K562 (cell line): ENCODE results near the gene PPP1R14D. TPM values are rescaled to one million over a fixed set of nuclear protein-coding genes. Genes with fewer than 3 reads are reported as not detected.

ENCODE experiments used
- BRCA1 ChIP-seq, 2 experiments: fragments of 450-650 bp in 1 of 2; sonication (generic) in 1 of 2; formaldehyde crosslinking in 1 of 2; IDR thresholded peaks; 2 replicates each; pipeline versions ENCODE4 v1.5.0 to v1.6.1; 2017 to 2020; ENCODE audit warnings: mild to moderate bottlenecking in 1 of 2, missing genetic modification reagents in 1 of 2
- MAFG ChIP-seq: fragments of 450-650 bp; conservative IDR thresholded peaks from 2 replicates; pipeline ENCODE4 v1.6.1; 2016; ENCODE audit warnings: missing genetic modification characterization, missing compliant biosample characterization
- PCBP2 ChIP-seq: fragments of 200-400 bp; formaldehyde crosslinking; IDR thresholded peaks from 2 replicates; pipeline ENCODE4 v1.6.1; 2018; ENCODE audit warnings: low read length, low read depth, mild to moderate bottlenecking, moderate library complexity; ENCODE audit not compliant: poor library complexity, severe bottlenecking
- POU5F1 ChIP-seq: fragments of 150-350 bp; IDR thresholded peaks from 2 replicates; pipeline ENCODE4 v1.6.1; 2014; ENCODE audit warnings: borderline replicate concordance, low read length, low read depth, mild to moderate bottlenecking; ENCODE audit not compliant: partially characterized antibody
- TFAM ChIP-seq: fragments of 250-450 bp; sonication (Bioruptor Pico); conservative IDR thresholded peaks from 2 replicates; pipeline ENCODE4 v1.5.0; 2021; ENCODE audit warnings: mild to moderate bottlenecking, moderate library complexity
- YY1 ChIP-seq, 3 experiments: IDR thresholded peaks; 2 replicates each; pipeline ENCODE4 v1.6.1; 2011; ENCODE audit warnings: low read length in 2 of 3, mild to moderate bottlenecking in 2 of 3, moderate library complexity in 2 of 3, borderline replicate concordance in 1 of 3, control low read depth in 1 of 3, low read depth in 1 of 3; ENCODE audit not compliant: insufficient read depth in 3 of 3, insufficient replicate concordance in 2 of 3, control insufficient read depth in 1 of 3, insufficient read length in 1 of 3; ENCODE audit errors: extremely low read depth in 1 of 3
- ZNF766 ChIP-seq: fragments of 200-800 bp; sonication (Bioruptor generic); conservative IDR thresholded peaks from 2 replicates; pipeline ENCODE4 v1.6.1; 2016; ENCODE audit warnings: missing genetic modification characterization, missing compliant biosample characterization
- polyA plus RNA-seq, 8 experiments: library from polyadenylated mRNA; depleted of rRNA in 4 of 8; stranded (reverse) in 5 of 8; unstranded in 3 of 8; fragments of >200 nt; fragmentation: Nextera tagmentation in 2 of 8; fragmentation: Illumina TruSeq in 1 of 8; extraction: Ambion mirVana in 2 of 8; extraction: Trizol in 1 of 8; gene quantifications; 2 replicates each; pipeline versions ENCODE4 v1.2.1 to v1.2.3, GENCODE V29; 2011 to 2014; ENCODE audit warnings: inconsistent platforms in 1 of 8, missing spikeins in 1 of 8
- total RNA-seq, 7 experiments: library from RNA; depleted of rRNA in 6 of 7; stranded (reverse); fragments of >200 nt in 6 of 7; fragmentation: Illumina TruSeq in 2 of 7; extraction: Trizol in 2 of 7; gene quantifications; 2 replicates each; pipeline versions ENCODE4 v1.2.1 to v1.2.3, GENCODE V29; 2011 to 2021; ENCODE audit warnings: low replicate concordance in 1 of 7
- TF ChIP-seq, protein P1 (sequence below): sonication (generic); formaldehyde crosslinking; IDR thresholded peaks from 2 replicates; pipeline ENCODE4 v1.9.0; 2022; ENCODE audit warnings: mild to moderate bottlenecking, missing genetic modification reagents
- TF ChIP-seq, protein P2 (sequence below): fragments of 200-800 bp; sonication (Bioruptor generic); IDR thresholded peaks from 2 replicates; pipeline ENCODE4 v1.6.1; 2016; ENCODE audit warnings: missing genetic modification characterization, missing compliant biosample characterization
- TF ChIP-seq, protein P3 (sequence below), 2 experiments: fragments of 450-650 bp; formaldehyde crosslinking in 1 of 2; IDR thresholded peaks; 2 replicates each; pipeline versions ENCODE4 v1.4.0 to v1.6.1; 2014 to 2020; ENCODE audit warnings: mild to moderate bottlenecking in 2 of 2, borderline replicate concordance in 1 of 2, low read depth in 1 of 2

The PPP1R14D gene
- total and polyA plus RNA-seq, 9 of the 15 experiments (the other 6 are each of a cell fraction or from before 2014, with no cell fraction given) = 0.11 to 0.18 TPM; not detected in 7

DNA sequence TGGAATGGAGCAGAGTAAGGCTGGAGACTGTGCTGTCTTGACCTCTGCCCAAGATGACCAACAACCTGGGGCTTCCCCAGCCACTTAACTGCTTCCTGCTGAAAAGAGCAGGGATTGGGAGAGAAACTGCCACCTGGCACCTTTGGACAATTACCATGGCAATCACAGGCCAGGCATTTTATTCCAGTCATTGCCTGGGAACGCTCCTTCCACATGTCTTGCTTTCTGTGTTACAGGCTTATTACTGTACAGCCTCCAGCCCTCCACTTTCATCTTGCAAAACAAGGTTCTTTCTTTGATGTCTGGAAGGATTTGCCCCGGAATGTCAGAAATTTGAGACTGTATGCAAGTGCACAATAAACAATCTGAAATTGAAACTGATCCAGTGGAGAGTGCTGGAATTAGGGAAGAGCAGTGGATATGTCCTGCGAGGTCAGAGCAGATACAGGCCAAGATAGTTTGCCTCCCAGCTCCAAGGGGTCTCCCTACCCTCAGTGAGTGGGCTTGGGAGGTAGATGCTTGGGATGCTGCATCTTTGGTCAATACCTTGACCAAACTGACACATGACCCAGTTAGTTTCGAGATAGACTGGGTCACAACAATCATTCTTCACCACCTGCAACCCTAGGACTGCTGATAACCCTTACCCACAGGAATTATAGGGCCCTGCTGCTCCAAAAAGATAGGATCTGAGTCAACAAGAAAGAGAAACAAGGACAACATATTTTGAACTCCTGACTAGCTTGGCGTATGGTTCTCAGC is 2.7 kb downstream of the PPP1R14D start (continued):
- TF ChIP-seq, protein P1, sequence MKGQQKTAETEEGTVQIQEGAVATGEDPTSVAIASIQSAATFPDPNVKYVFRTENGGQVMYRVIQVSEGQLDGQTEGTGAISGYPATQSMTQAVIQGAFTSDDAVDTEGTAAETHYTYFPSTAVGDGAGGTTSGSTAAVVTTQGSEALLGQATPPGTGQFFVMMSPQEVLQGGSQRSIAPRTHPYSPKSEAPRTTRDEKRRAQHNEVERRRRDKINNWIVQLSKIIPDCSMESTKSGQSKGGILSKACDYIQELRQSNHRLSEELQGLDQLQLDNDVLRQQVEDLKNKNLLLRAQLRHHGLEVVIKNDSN (CRISPR knock-in tag) = peak; percentile 14; the same call in 1 of the 2 replicates
- TF ChIP-seq YY1 (IDR thresholded peaks at IDR 0.05; ENCODE audit: borderline replicate concordance in 1 of 3, control insufficient read depth in 1 of 3, extremely low read depth in 1 of 3, insufficient read depth in 3 of 3, insufficient read length in 1 of 3, insufficient replicate concordance in 2 of 3, low read depth in 1 of 3, low read length in 2 of 3) (no peak), MAFG (tag) (0 out of 2 replicates have a peak, but pooled peaks have one; percentile 39), POU5F1 (no peak), ZNF766 (CRISPR knock-in tag) (peak; percentile 88), TFAM (CRISPR knock-in tag) (no peak), PCBP2 (no peak), BRCA1 (IDR thresholded peaks at IDR 0.05) (no peak), BRCA1 (CRISPR knock-in tag; IDR thresholded peaks at IDR 0.05) (no peak)
- TF ChIP-seq, protein P2, sequence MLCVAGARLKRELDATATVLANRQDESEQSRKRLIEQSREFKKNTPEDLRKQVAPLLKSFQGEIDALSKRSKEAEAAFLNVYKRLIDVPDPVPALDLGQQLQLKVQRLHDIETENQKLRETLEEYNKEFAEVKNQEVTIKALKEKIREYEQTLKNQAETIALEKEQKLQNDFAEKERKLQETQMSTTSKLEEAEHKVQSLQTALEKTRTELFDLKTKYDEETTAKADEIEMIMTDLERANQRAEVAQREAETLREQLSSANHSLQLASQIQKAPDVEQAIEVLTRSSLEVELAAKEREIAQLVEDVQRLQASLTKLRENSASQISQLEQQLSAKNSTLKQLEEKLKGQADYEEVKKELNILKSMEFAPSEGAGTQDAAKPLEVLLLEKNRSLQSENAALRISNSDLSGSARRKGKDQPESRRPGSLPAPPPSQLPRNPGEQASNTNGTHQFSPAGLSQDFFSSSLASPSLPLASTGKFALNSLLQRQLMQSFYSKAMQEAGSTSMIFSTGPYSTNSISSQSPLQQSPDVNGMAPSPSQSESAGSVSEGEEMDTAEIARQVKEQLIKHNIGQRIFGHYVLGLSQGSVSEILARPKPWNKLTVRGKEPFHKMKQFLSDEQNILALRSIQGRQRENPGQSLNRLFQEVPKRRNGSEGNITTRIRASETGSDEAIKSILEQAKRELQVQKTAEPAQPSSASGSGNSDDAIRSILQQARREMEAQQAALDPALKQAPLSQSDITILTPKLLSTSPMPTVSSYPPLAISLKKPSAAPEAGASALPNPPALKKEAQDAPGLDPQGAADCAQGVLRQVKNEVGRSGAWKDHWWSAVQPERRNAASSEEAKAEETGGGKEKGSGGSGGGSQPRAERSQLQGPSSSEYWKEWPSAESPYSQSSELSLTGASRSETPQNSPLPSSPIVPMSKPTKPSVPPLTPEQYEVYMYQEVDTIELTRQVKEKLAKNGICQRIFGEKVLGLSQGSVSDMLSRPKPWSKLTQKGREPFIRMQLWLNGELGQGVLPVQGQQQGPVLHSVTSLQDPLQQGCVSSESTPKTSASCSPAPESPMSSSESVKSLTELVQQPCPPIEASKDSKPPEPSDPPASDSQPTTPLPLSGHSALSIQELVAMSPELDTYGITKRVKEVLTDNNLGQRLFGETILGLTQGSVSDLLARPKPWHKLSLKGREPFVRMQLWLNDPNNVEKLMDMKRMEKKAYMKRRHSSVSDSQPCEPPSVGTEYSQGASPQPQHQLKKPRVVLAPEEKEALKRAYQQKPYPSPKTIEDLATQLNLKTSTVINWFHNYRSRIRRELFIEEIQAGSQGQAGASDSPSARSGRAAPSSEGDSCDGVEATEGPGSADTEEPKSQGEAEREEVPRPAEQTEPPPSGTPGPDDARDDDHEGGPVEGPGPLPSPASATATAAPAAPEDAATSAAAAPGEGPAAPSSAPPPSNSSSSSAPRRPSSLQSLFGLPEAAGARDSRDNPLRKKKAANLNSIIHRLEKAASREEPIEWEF (CRISPR knock-in tag) = no peak
- TF ChIP-seq, protein P3, sequence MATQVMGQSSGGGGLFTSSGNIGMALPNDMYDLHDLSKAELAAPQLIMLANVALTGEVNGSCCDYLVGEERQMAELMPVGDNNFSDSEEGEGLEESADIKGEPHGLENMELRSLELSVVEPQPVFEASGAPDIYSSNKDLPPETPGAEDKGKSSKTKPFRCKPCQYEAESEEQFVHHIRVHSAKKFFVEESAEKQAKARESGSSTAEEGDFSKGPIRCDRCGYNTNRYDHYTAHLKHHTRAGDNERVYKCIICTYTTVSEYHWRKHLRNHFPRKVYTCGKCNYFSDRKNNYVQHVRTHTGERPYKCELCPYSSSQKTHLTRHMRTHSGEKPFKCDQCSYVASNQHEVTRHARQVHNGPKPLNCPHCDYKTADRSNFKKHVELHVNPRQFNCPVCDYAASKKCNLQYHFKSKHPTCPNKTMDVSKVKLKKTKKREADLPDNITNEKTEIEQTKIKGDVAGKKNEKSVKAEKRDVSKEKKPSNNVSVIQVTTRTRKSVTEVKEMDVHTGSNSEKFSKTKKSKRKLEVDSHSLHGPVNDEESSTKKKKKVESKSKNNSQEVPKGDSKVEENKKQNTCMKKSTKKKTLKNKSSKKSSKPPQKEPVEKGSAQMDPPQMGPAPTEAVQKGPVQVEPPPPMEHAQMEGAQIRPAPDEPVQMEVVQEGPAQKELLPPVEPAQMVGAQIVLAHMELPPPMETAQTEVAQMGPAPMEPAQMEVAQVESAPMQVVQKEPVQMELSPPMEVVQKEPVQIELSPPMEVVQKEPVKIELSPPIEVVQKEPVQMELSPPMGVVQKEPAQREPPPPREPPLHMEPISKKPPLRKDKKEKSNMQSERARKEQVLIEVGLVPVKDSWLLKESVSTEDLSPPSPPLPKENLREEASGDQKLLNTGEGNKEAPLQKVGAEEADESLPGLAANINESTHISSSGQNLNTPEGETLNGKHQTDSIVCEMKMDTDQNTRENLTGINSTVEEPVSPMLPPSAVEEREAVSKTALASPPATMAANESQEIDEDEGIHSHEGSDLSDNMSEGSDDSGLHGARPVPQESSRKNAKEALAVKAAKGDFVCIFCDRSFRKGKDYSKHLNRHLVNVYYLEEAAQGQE (IDR thresholded peaks at IDR 0.05; ENCODE audit: borderline replicate concordance) = no peak; the same call in 1 of the 2 replicates
- TF ChIP-seq, protein P3 (CRISPR knock-in tag; IDR thresholded peaks at IDR 0.05; ENCODE audit: low read depth) = no peak
